ENCODE results near the gene NBPF1.
"Not testable (repeated sequence)": the region's sequence is repeated elsewhere in the genome, so short reads cannot be mapped to it uniquely, and the experiment has no call there.

Gene NBPF1

DNA sequence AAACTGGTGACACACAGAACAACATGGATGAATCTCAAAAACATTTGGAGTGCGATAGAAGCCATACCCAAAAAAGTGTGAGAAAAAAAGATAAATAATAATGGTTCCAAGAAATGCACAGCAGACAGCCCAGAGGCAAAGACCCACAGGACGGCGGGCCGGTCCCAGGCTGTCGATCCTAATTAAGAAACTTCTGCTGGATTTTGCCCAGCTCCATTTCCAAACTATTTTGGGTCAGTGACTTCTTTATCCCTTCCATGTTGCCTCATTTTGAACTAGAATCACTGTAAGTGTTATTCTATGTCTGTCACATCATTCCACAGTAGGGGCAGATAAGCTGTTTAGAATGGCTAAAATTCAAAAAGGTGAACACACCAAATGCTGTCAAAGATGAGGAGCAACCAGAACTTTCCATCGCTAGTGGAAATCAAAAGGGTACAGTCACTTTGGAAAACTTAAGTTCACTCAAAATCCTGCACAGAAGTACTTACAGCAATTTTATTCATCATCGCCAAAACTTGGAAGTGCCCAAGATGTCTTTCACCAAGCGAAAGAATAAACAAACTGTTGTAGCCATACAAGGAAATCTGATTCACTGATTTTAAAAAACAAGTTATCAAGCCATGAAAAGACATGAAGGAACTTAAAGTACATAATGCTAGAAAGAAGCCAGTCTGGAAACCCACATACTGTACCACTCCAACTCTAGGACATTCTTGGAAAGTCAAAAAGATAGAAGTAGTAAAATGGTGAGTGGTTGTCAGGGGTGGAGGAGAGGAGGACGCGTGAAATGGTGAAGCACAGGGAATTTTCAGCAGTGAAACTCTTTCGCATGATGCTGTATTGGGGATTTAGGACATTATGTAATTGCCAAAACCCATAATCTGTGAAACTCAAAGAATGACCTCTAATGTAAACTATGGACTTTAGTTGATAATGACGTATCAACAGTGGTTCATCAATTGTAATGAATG lies 7.5 kb downstream of the NBPF1 start:
- DNase-seq: peak; percentile 4

DNA sequence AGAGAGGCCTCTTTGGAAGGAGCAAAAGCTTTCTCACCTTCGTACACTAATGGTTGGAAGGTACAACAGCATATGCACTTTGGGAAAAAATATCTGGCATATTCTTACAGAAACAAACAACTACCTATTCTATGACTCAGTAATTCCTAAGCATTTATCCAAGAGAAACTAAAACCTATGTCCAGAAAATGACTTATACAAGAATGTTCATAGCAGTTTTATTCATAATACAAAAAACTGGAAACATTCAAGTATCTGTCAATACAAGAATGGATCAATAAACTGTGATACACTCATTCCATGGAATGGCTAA lies 8.2 kb downstream of the NBPF1 start:
- DNase-seq: no peak

DNA sequence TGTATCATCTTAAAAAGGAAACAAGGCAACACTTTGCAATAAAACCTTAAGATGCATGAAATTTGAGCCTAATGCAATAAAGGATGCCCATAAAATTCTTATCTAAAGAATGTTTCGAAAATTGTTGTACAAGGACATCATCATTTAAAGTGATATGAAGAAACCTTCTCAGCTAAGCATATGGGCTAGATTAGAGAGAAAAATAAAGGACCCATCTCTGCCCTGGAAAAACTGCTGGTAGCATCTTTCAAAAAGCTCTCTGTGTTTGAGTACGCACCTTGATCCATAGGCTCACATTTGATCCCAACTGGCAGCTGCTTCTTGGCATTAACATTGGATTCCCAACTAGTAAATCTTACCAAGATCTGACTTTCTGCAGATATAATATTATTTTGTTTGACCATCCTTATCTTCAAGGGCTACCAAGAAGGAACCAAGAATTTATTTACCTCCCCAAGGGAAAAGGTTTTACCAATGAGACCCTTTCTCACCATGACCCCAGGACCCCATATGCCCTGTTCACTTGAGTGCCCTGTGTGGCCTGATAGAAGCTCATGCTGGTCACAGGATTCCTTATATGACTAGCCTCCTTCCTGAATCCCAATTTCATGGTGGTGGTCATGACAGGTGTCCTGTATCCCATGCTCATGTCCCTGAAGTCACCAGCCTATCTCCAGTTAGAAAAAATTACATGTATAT lies 8.7 kb downstream of the NBPF1 start:
- not testable (repeated sequence) for DNase-seq

DNA sequence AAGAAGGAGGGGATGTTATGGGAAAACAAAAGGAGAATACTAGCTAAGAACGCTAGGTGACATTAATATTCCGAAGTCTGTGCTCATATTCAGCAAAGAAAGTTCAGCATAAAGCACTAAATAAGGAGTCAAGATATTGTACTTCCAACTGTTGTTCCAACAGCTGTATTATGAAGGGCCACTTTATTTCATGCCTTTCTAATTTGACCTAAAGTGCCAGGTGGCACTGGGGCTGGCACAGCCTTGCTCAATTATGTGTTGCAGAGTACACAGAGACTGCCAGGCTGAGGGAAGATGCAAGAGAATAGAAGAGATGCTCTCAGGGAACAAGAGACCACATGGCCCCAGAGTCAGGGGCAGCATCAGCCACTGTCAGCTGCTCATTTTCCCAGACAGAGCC lies 9.7 kb downstream of the NBPF1 start:
- DNase-seq: not testable (repeated sequence)

DNA sequence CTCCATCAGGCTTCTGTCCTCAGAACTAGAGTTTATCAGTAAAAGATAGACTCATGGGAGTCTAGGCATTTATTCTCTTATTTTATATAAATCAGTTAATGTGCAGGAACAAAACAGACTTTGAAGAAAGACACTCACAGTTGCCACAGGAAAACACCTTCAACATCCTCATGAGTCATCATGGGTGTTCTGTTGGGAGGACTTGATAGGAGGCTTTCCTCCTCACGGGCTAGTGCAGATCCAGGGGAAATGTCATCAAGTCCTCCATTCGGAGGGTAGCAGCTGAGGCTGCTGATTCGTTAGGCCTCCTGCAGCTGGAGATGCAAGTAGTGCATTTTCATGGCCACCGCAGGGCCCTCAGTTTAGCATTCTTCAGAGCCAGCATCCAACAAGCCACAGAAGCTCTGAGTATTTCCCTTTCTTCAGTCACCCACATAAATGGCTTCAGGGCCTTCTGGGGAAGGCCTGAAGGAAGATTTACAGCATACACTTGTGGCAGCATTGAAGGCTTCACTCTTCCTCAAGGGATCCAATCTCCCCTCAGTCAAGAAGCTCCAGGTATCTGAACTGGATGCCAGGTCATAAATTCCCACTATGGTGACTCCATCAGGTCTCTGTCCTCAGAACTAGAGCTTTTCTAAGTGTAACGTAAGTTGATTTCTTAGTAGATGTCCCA lies 10.9 kb downstream of the NBPF1 start:
- DNase-seq: not testable (repeated sequence)

DNA sequence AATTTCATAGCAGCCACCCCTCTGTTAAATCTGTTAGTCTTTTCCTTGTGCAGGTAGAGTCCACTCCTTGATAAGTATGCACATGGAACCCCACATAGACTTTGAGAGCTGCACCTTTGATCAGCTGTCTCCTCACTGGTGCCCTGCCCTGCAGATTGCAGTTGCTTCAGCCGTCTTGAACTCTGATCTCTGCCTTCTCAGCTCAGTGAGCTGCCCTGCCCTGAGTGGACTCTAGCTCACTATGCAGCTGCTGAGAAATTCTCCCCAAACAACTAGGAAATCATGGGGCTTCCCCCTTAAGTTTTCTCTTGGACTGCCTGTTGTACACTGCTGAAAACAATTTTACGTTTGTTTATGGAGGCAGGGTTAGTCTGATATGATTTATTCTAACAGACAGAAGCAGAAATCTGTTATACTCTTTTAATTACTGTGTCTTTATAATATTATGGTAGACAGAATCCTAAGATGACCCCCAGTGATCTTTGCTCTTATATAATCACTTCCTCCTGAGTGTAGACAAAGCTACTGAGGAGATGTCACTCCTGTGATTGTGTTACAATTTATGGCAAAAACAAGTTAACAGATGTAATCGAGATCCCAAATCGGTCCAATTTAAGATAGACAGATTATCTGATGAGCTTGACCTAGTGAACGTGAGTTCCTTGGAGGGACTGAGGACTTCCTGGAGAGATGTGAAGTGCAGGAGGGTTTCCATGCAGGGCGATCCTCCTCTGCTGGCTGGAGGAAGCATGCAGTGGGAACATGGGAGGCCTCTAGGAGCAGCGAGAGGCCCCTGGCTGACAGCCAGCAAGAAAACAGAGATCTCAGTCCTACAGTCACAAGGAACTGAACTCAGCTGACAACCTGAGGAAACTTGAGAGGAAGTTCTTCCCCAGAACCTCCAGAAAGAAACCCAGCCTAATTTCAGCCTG lies 12.2 kb downstream of the NBPF1 start:
- not testable (repeated sequence) for DNase-seq

DNA sequence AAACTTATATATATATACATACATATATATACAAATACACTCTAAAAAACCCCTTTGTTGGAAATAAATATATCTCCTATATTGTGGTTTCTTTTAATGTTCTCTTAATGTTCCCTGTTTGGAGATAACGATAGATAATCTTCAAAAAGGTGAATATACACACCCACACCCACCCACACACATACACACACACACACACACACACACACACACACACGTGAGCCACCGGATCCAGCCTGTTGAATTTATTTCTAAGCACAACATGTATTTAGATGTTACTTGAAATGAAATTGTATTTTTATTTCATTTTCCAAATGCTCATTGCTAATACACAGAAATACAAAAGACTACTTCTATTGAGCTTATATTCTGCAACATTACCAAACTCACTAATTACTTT lies 14.0 kb downstream of the NBPF1 start:
- not testable (repeated sequence) for DNase-seq

DNA sequence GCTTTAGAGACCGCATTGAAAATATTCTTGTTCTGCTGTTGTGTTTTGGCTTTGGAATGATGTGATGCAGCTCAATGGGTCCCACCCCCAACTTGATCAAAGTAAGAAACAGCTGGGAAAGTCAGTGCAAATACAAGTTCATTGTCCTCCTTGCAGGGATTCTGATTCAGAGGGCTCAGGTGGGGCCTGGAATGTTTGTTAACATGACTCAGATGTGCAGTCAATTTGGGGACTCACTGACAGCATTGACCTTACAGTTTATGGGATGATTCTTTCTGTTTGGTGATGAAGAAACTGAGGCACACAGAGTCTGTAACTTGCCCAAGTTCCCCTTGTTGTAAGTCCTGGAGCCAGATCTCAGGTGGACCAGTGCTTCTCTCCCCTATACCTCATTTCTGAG lies 18.1 kb downstream of the NBPF1 start:
- DNase-seq: not testable (repeated sequence)

DNA sequence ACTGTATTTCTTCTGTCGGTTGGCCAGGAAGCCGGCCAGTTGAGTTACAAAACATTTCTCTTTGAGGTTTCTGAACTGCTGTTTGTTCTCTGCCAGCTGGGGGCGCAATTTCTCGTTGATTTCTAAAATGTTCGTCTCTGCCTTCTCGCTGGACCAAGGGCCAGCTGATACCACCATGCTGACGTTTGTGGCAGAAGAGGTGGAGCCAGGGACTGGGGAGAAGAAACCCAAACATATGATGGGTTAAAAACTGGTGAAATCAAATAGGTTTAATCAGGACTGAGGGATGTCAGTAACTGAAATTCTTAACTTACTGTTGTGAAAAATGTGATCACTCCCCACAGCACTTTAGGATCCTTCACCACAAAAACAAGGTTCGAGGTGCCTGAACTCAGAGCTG lies 21.5 kb downstream of the NBPF1 start:
- DNase-seq: peak; percentile 12

DNA sequence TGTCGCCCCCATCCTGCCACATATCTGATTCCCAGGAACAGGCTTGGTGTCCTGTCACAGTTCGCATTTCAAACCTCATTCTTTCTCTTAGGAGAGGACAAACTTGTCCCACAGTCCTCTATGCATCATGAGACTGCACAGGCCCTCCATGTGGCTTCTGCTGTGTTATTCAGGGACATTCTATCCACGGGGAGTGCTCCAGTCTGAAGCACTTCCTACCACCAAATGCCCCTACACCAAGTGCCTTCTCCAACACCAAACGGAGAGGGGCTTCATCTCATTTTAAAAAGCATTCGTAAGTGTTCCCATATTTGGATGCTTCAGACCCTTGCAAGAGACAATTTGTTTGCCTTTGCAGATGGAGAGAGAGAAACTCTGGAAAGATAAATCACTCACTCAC lies 25.3 kb downstream of the NBPF1 start:
- peak; percentile 4 for DNase-seq

DNA sequence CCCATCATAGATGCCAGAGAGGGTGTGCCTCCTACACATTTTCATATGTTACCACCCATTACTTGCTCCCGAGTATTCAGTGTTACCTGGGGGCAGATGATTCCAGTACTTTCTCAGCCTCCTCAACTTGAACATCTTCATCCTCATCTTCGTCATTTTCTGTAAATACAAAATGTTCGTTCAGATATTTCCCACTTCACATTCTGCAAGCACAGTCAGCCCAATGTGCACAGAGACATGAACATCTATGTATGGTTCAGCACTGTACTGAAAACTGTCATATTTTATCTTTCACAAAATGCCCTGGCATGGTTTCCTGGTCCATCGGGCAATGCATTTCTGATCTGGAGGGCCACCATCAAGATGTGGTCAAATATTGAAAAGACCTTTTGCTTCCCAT lies 25.7 kb downstream of the NBPF1 start:
- not testable (repeated sequence) for DNase-seq

DNA sequence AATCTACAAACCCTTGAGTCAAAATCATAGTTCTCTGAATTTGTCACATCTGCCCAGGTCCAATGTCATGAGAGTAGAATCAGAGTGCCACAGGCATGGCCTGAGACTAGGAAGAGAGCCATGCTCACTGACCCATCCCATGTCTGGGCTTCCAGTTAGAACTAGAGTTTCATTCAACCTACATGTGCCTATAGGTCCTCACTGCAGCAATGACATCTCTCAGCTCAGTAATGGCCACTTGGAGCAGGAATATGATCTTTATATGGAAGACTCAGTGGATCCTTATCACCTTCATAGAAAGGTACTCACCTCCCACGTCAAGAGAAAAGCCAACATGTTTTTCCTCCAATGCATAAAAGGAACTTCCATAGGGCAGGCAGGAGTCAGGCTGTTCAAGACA lies 48.0 kb downstream of the NBPF1 start:
- DNase-seq: not testable (repeated sequence)

DNA sequence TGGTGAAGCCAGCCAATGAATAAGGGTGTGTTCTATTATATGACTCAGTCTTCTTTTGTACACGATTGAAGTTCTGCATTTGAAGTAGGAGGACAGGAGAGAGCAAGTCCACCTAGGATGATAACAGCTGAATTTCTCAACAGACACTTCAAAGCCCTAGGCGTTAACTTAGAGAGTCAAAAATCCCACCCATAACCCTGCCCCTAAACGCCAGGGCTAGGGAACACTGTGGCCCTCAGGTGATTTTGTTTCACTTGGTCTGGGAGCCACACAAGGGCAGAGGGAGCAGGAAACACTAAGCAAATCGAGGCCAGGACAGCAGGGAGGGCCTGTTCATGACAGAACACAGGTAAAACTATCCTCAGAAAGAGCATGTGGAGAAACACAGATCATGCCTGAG lies 52.3 kb downstream of the NBPF1 start:
- DNase-seq: not testable (repeated sequence)

DNA sequence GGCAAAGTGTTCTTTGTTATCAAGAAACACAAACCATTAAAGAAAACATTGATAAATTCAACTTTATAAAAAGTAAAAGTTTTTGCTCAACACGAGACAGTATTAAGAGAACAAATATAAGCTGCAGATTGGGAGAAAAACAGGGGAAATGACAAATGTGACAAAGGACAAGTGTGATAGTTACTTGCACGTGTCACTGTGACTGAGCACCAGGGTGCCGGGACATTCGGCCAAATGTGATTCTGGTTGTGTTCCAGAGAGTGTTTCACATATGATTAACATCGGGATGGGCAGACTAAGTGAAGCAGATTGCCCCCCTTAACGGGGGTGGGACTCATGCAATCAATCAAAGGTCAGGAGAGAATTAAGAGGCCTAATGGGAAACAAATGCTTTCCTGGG lies 52.9 kb downstream of the NBPF1 start:
- DNase-seq: not testable (repeated sequence)

DNA sequence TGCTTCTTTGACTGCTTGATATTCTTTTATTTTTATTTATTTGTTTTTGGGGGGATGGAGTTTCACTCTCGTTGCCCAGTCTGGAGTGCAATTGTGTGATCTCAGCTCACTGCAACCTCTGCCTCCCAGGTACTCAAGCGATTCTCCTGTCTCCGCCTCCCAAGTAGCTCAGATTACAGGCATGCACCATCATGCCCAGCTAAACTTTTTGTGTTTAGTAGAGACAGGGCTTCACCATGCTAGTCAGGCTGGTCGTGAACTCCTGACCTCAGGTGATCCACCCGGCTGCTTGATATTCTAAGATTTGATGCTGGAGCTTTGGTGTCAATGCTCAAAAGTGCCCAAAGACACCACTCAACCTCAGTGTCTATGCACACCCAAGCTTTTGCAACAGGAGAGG lies 53.7 kb downstream of the NBPF1 start:
- DNase-seq: not testable (repeated sequence)

DNA sequence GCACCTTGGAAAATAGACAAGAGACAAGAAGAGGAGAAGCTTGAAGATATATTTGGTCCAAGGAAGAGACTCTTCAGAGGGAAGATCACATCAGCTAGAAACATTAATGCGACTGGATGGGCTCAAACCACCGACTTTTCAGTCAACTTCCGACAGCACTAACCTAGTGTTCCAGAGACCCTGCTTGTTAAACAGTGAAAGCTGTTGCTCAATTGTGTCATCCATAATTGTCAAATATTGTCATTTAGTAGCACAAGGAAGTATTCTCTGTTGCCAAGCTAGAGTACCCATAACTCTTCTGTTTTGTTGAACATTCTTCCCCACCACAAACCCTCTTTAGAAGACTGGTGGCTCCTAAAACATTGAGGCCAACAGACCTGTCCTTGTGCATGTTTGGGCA lies 56.3 kb downstream of the NBPF1 start:
- DNase-seq: not testable (repeated sequence)

DNA sequence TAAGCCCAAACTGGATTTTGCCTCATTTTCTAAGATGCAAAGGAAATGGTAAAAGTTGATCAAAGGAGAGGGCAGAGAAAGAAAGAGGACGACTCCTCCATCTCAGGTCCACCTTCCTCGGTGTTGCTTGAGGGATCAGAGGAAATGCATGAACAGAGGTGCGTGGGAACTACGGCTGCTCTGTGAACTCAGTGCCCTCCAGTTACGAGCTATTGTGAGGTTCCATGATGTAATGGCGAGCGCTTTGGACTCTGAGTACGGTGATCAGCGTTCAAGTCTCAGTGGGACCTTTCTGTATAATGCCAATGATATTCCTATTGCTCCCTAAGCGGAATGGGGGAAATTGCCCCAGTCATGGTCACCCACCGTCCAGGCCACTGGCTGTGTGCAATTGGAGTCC lies 60.1 kb downstream of the NBPF1 start:
- DNase-seq: not testable (repeated sequence)

DNA sequence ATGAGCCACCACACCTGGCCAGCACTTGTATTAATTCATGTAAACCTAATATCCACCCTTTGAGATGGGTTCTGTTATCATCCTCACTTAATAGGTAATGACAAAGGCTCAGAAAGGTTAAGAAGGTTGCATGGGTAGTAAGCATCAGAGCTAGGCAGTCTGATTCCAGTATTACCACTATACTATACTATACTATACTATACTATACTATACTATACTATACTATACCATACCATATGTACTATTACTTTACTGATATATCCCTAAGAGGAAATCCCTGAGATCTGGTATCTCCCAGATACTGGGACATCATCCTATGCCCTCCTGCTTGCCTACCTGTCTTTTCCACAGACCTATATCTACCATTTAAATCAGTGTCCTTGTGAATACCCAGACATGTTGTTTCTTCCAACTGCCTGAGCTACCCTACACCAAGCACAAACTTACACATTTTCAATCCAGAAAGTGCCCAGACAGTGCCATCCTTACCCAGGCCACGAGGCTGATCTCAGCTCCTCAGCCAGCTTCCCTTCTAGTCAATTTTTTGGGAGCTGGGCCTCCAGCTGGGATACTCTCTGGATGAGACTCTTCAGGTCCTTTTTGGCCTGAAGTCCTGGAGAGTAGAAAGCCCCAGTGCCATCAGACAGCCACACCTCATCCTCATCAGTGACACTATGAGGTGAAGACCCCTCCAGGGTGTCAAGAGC lies 63.0 kb downstream of the NBPF1 start:
- not testable (repeated sequence) for DNase-seq

DNA sequence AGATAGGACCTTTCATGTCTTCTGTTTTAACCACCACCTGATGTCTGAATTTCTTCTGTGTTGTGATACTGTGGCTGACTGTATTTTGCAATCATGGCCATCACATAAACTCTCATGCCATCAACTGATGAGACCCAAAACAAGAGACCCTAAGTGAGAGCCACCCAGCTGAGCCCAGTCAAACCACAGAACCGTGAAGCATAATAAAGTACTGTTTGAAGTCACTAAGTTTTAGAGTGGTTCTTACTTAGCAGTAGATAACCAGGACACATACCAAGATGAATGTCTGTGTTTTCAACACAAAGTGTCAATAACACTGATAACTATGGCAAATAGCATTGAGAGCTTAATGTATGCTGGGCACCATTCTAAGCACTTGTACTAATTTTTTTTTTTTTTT lies 63.8 kb downstream of the NBPF1 start:
- not testable (repeated sequence) for DNase-seq

DNA sequence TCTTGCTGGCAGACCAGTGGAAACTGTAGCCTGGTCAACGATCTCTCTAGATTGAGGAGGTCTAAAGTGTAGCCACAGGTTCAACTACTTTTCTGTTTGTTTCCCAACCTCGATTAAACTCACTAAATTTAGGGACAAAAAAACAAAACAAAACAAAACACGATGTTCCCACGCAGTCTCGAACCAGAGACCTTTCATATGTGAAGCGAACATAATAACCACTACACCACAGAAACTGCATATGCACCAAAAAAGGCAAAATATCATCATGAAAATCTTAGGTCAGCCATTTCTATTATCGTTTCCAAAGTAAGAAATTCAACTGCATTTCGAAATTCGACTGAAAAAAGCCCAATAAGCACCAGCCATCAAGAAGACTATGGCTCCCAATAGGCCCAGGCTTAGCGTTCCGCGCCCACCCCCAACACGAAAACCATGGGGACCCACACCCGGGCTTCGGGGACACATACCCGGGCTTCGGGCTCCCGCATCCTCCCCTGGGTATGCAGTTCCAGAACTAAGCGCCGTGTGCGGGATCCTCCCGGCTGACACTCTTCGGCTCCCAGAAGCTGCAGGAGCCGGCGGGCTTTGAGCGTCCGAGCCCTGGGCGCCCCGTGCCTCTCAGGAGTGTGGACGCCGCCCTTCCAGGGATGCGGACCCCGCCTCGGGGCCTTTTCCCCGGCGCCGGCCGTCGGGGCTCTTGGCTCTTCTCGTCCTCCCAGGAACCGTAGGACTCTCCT lies 65.7 kb downstream of the NBPF1 start:
- DNase-seq: peak; percentile 24

DNA sequence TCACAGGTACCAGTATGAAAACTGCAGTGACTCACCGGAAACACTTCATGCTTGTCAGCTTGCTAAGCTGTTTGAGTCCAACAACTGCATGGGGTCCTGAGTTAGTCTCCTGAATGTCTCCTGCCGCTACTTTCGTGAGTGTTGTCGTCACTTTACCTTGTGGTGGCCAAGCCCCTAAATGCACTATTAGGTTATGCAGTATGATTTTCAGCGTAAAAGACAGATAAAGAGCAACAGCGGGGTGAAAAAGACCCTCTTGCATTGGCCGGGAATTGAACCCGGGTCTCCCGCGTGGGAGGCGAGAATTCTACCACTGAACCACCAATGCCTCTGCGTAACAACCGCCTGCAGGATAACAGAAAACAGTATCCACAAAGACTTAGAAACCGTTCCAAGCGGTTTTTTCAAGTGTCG lies 67.7 kb downstream of the NBPF1 start:
- peak; percentile 59 for DNase-seq

All from activated CD4-positive, alpha-beta T cell treated with anti-CD3 and anti-CD28 coated beads, Interleukin-10, Interleukin-2, amounts not matched to agents 100 ng/mL and 50 ng/mL, durations not matched to agents 16 hours and 8 hours (primary cell).